ENCODE data around the gene LIM2.

LIM2 gene

DNA sequence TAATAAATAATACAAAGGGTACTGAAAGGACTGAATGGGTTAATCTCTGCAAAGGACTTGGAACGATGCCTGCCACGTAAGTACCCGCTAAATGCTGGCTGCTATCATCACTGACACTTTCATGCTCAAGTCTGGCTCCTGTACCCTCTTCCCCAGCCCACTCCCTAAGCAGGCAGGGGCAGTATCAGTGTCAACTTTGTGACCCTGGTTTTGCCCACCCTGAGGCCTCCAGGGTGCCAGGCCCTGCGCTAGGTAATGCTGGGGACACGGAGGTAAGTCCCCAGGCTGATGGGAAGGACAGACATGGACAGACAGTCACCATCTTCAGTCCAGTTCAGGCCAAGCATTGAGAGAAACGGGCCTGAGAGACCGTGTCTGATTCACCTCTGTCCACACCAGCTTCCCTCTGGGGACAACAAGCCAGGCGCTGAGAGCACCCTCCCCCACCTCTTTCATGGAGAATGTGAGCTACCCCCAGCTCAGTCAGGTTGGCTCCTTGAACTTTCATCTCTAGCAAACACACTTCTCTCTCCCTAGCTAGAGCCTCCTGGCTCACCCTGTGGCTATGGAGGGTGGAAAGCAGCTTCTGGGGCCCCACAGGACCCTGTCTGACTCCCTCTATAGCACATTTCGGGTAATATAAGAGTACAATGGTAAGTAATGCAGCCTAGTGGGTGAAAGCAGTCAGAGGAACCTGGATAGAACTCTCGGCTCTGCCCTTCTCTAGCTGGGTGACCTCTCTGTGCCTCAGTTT lies 22.4 kb downstream of the LIM2 start:
- DNase-seq, result peak; percentile 38

DNA sequence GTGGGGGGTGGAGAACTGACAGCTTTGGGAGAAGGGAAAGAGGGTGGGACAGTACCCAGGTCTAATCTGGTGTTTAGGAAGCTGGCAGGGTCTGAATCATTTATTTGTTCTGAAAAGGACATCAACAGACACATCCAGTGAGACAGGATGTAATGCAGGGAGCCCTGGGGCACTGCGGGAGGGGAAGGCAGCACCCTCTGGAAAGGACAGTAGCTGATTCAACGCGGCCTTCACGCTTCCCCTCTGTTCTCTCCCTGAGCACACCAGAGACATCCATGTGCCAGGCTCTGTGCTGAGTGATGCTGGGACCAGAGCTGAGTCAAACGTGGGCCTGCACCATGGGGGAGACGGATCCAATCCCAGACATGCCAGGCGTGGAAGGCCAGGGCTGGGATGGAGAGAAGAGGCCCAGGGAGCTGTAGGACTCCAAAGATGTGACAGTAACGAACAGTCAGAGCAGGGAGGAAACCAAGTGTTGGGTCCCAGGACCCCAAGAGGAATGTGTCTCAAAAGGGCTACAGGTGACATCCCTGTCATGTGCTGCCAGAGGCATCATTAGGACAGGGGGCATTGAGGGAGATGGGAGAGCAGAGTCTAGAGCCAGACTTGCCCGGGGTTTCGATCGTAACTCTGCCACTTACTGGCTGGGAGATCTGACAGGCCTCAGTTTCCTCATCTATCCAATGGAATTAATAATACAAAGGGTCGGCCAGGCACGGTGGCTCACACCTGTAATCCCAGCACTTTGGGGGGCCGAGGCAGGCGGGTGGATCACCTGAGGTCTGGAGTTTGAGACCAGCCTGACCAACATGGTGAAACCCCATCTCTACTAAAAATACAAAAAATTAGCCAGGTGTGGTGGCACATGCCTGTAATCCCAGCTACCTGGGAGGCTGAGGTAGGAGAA lies 23.3 kb downstream of the LIM2 start:
- DNase-seq, result no peak

DNA sequence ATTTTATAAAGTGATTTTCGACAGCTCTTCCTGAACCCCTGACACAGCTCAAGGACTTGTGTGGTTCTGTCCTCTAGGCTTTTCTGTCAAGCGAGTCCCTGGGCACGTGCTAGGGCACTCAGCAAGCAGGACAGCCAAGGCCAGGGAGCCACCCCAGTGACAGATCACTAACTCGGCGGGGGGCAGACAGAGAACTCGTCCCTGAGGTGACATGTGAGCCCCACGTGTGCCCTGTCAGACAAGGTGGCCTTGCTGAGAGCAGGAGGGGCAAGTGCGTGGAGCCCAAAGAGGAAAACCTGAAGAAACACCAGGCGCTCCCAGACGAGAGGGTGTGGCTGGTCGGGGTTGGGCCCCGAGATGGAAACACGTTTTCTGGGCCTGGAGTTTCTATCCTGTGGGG lies 26.5 kb downstream of the LIM2 start:
- DNase-seq, result no peak

DNA sequence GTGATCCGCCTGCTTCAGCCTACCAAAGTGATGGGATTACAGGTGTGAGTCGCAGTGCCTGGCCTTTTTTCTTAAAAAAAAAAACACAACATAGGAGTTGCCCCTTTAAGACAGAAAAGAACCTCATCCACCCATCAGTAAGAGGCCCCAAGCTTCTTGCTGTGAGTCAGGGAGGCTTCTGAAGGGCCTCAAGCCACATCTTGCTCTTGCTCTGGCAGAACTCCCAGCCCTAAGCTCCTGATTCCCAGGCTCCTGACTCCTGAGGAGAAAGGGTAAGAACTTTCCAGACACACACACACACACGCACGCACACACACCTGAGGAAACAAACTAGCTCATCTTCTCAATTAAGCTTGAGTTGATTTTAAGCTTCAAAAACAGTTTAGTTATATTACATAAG lies 28.5 kb downstream of the LIM2 start:
- no peak for DNase-seq

DNA sequence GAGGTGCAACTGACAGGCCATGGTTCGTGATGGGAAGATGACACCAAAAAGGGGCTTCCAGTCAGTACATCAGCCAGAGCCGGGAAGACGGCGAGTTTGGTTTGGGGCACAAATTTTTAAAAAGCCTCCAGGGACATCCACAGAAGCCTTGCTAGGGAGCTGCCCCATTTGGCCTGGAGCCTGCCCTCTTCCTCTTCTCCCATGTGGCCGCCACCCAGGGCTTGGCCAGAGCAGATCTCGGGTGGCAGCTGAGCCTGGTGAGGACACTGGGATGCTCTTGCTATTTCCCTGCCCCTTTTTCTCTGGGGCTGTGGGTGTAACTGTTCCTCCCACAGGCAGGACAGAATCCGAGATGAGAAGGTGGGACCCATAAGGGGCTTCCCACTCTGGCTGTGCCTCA lies 29.8 kb downstream of the LIM2 start:
- DNase-seq, result no peak

DNA sequence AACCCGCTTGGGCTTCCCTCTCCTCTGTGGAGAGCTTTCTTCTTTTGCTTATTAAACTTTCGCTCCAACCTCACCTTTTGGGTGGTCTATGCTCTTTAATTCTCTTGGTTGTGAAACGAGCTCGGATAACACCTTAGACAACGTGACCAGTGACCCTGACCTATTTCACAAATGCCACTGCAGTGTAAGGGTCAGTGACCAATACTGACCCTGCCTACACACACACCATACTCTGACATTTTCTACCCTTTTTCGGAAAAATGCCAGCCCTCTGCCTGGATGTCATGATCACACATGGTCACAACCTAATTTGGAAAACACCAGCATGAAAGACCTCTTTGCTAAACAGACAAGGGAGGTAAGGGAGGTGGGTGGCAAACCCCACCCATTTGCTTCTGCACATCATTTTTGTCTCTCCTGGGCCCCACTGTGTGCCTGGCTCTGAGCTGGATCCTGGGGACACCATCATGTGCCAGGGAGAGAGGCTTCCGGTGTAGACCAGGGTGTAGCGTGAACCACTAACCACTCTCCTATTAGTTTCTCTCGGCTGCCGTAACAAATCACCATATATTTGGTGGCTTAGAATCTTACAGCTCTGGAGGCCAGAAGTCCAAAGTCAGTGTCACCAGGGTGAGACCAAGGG lies 31.5 kb downstream of the LIM2 start:
- no peak for DNase-seq

DNA sequence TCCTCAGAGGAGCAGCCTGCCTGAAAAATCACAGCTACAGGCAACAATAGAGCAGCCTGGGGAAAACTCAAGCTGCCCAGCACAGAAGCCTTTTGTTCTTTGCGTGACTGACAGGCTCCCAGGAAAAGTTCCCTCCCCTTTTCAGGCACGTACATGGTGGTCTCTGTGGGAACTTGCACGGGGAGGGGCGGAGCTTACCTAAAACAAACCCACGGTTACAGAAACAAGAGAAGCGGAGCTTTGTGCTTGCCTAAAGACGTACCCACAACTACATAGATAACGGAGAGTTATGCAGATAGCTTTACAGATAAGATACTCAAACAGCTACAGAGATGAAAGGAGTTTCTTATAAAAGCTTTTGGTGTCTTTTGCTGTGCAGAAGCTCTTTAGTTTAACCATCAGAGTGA lies 33.0 kb downstream of the LIM2 start:
- DNase-seq, result peak; percentile 89

DNA sequence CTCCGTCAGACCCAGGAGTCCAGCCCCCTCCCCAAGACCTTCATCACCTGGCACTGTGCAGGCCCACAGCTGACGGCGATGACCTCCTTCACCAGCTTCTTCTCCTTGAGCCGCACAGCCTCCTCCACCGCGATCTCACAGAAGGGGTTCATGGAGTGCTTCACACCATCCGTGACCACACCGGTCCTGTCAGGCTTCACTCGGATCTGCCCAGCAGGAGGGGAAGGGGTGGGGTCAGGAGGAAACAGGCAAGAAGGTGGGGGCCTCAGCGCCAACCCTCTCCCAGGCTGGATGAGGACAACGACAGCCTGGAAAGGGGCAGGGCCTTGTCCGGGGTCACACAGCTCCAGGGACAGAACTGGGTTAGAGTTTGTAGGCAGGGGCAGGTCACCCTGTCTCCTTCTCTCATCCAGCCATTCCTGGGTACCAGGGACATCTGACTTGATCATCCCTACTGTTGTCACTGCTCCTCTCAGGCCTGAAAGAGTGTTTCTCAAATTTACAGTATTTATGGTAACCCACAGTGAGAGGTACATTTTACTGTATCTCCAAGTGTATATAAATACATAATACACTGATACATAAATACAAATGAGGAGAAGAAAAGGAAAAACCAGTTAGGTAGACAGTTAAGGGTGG lies 33.6 kb downstream of the LIM2 start:
- DNase-seq, result peak; percentile 84

DNA sequence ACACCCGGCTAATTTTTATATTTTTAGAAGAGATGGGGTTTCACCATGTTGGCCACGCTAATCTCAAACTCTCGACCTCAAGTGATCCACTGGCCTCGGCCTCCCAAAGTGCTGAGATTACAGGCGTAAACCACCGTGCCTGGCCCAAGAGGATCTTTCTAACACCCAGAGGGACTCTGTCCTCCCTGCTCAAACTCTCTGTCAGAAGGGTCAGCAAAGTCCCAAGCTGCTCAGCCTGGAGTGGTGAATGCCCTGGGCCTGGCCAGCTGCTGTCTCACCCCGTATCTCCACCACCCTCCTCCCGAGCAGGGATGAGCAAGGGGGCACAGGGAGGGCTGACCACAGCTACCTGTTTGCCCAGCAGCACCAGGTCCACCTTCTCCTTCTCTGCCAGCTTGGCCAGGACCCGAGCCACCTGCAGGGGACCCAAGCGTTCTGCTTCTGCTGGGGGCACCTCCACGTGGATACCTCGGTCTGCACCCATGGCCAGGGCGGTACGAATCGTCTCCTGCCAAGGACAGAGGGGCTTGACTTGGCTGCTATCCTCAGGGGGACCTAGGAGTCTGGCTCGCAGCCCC lies 34.9 kb downstream of the LIM2 start:
- no peak for DNase-seq

DNA sequence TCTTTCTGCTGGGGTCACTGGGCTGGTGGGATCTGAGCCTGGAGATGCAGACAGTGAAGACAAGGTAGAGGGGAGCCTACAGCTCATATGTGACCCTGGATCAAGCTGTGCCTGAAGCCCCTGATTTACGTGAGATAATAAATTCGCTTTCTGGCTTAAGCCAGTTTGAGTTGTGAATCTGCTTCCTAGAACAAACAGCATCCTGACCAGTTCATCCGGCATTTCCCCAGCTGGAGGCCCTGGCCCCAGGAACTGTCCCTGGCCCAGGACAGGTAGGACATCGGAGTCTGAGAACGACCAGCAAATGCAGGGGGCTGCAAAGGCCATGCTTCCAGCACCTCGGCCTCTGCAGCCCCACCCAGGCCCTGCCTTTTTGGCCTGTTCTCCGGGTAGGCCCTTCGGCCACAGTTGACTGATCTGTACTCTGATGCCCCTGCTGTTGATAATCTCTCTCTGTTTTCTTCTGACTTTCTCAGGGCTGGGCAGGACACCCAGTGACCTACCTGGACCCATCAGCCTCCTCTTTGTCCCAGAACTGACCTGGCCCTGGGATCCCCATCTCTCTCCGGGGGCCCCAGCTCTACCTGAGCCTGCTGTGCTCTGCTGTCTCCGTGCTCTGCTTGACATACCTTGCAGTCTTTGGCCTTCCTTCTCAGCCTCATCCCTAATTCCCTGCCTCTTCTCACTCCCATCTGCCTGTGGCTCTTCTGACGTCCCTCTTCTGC lies 36.3 kb downstream of the LIM2 start:
- no peak for DNase-seq

DNA sequence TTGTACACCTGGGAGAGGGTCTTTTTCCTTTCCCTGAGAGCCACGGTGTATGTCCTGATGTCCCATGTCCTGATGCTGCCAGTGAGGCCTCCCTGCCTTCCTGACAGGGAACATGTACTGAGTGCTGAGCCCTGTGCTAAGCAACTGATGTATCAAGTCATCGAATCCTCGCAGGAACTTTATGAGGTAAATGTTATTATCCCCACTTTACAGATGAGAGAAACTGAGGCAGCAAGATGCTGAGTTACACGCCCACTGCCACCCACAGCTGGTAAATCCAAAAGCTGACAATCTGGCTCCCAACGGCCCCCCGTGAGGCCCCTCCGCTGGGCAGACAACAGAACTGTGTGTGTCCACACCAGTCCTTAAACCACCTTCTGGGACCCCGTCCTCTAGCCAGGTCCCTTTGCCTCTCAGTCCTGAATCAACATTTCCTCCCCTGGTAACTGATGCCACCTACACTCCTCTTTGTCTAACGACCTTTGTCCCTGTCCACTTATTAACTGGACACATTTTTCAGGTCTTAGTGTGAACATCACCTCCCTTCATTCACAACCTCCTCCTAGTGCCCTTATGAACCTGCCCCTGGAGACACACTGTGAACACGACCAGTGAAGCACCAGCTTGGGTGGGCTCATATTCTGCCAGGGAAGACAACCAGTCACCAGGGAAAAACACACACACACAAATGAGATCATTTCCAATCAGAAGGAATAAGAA lies 40.4 kb downstream of the LIM2 start:
- no peak for DNase-seq

DNA sequence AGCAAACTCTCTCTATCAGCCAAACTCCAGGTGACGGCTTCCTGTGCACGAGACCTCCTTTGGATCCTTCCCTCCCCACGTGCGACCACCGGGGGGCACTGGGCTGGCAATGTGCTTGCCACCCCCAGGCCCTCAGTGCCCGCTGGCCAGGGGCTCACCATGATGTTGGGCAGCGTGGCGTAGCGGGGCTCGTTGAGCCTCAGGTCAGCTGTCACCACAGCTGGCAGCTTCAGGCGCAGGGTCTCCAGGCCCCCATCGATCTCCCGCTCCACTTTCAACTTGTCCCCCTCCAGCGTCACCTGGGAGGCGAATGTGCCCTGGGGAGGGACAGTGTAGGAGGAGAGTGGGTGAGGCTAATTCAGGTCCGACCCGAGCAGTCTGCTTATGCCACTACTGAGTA lies 41.0 kb downstream of the LIM2 start:
- DNase-seq, result no peak

DNA sequence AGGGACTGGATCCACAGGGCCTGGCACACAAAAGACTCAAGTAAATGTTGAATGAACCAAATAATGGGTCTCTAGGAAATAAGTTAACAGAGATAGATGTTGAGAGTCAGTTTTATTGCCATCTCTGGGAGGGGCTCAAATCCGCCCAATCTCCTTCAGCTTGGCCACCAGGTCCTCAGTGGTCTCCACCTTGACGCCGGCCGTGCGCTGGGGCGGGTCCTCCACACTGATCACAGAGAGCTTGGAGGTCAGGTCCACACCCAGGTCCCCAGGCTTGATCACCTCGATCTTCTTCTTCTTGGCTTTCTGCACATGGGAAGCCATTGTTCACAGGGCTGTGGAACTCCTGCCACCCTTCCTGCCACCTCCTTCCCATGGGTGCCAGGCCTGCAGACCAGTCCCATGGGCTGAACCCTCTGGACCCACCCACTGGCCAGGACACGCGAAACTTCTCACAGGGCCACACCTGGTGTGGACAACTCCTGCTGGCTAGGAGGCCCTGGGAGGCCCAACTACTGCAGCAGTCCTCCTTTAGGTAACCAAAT lies 42.6 kb downstream of the LIM2 start:
- no peak for DNase-seq

DNA sequence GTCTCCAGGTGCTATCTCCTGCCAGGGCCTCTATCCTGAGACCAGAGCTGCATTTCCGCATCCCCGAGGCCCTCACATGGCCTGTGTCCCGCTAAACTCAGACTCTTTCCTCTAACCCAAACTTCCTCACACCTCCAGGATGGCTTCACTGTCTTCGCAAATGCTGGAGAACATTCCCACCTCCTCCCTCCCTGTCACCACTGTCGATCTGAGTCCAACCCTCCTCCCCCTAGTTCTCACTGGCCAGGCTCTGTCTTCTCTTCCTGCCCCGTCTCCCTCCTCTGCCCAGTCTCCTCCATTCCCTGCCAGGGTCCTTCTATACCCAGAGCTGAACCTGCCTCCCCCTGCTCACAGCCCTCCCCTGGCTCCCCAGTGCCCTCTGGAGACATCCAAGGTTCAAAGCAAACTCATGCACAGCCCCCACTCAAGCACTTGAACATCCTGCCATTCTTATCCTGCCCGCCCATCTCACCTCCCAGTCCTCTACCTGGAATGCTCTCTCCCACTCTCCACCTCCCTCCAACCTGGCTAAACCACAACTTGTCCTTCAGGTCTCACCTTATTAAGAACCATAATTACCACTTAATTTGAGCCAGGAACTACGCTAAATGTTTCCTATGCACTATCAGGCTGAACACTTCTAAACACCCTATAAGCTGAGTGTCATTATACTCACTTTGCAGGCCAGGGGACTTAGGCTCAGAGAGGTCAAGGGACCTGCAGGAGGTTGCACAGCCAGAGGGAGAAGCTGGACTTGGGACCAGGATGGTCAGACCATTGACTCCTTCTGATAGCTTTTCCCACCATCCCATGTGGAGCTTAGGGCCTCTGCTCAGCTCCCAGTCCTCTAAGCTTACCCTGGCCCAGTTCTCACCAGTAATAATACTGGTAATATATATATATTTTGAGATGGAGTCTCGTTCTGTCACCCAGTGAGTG lies 44.9 kb downstream of the LIM2 start:
- DNase-seq, result no peak

DNA sequence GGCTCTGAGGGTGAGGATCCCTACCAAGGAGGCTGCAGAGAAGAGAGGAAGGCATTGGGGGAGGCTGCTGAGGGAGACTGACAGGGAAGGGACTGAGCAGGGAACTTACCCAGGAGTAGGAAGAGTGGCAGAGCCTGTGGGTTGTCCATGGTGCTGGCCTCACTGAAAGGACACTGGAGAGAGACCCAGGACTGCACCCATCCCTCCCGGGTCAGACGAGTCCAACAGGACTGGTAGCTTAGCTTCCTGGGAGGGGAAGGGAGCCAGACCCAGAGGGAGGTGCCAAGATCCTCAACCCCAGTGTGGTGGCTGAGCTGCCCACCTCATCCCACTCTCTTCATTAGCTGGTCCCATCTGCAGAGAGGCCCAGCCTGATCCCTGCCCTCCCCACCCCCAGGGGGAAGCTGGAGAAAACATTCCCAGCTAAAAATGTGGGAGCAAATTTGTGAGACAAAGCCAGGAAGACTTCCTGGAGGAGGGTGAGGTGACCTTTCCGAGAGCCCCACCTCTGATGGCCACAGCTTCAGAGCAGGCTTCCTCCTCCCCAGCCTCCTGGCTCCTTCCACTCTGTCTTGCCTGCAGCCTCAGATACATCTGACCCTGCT lies 45.7 kb downstream of the LIM2 start, which contains the start of gene VSIG10L:
Gene VSIG10L, minus strand, starts transcription at position 164 of the 605 bp plus-strand sequence. Its CDS starts 15 bp downstream, at position 149.
- no peak for DNase-seq

DNA sequence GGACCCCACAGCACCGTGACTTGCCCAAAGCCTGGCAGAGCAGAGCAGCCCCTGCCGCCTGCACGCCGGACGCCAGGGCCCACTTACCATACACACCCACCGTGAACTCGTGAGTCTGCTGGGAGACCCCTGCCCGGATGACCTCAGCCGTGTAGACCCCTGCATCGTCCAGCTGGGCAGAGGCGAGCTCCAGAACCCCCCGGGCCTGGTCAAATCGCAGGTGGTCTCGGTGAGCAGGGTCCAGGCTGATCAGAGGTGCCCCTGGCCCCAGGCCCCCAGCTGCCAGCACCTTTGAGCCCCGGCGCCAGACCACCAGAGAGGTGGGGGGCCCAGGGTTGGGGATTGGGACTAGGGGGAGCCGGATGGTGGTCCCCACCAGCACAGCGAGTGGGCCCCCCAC lies 46.7 kb downstream of the LIM2 start:
- no peak for DNase-seq

DNA sequence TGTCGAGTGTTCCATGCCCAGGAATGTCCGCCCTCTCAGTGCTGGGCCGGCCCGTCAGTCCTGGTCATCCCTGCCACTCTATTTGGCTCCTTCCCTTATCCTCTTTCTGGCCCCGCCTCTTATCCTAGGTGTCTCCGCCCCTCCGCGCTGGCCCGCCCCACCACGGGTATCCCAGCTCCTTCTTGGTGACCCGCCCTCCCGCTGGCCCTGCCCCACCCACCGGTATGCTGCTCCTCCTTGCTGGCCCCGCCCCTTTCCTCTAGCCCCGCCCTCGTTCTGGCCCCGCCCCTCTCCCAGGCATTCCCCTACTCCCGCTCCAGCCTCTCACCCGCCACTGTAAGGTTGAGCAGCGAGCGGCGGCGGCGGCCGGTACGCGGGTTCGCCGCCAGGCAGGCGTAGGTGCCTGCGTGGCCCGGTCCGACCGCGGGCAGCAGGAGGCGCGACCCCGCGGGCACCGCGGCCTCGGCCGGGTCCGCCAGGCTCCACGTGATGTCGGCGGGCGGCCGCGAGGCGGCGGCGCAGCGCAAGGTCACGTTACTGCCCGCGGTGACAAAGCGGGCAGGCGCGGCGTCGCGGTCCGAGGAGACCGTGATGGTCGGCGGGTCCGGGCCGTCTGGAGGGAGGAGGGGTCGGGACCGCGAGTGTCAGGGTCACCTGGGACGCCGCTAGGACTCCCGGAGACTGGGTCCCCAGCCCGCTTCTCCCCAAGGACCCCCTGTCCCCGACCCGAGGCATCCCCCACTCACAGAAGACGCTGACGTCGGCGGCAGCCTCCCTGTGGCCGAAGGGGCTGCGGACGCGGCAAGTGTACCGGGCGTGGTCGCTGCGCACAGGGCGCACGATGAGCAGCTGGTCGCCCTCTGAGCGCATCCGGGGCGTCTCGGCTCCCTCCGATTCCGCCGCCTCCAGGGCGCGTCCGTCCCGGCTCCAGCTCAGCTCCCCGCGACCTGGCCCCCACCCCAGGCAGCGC lies 47.8 kb downstream of the LIM2 start:
- peak; percentile 85 for DNase-seq

DNA sequence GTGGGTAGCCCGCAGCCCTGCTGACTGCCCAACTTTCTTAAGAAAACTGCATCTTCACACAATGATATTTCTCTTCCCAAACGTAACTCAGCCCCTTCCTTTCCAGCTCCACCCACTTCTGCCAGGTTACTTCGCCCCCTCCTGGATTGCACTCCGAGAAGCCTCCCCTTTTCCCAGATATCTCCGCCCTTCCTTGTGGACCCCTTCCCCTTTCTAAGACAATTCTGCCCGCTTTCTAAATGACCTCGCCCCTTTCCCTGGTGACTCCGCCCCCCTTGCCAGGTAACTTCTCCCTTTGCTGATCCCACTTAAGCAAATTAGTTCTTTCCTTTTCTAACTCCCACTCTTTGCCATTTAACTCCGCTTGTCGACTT lies 48.5 kb downstream of the LIM2 start:
- DNase-seq, result peak; percentile 82

Data from retina (tissue), 1 donor.